Fibroblast of mammary gland (primary cell): ENCODE results near the gene STXBP5.

Source experiments
- DNase-seq: peaks from one replicate; pipeline ENCODE4 v3.0.0-alpha.2; 2010; ENCODE audit warnings: low read depth
- H3K4me3 ChIP-seq: 2 replicates; pipeline ENCODE4 v1.5.1; 2011; ENCODE audit warnings: low read depth, mild to moderate bottlenecking, low read length, moderate library complexity; ENCODE audit not compliant: control insufficient read depth
- TF ChIP-seq, protein P1 (sequence below): conservative IDR thresholded peaks from 2 replicates; pipeline ENCODE4 v1.5.1; 2011; ENCODE audit warnings: low read depth, low read length, inconsistent platforms; ENCODE audit not compliant: control insufficient read depth, insufficient read depth

Gene STXBP5

DNA sequence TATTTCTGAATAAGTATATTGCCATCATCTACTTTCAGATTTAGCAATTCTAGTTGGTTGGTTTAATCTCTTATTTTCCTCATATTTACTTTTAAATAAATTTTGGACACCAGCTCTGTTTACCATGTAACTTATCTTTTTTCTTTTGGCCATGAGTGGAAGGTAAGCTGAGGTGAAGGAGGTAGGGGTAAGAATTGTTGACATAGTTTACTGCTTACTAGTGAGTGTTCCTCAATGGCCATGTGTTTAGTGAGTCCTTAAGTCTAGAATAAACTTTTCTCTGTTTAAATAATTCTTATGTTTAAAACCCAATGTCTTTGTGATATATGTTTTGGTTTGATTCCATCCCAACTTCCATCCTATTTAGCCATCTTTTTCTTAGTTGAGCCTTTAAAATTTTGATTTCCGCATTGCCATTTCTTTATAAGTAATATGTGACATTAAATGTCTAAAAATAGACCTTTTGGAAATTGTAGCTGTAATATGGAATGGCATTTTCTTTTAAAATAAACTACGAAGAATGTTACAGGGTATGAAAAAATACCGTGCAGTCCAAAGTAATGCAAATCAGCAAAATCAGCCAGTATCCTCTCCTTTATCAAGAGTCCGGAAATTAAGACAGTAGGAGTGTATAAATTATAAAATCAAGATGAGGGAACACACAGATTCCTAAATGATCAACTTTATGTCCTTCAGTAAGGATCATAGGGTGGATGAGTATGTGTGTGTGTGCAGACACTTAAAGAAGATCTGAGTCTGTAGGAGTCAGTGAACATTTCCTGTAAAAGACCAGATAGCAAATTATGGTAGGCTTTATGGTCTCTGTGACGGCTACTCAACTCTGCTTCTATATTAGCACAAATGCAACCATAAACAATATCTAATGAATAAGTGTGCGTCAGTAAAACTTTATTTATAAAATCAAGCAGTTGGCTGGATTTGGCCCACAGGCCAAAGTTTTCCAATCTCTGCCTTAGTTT is 10.3 kb downstream of the STXBP5 start:
- no peak overlapping the region for H3K4me3 ChIP-seq
- TF ChIP-seq, protein P1, sequence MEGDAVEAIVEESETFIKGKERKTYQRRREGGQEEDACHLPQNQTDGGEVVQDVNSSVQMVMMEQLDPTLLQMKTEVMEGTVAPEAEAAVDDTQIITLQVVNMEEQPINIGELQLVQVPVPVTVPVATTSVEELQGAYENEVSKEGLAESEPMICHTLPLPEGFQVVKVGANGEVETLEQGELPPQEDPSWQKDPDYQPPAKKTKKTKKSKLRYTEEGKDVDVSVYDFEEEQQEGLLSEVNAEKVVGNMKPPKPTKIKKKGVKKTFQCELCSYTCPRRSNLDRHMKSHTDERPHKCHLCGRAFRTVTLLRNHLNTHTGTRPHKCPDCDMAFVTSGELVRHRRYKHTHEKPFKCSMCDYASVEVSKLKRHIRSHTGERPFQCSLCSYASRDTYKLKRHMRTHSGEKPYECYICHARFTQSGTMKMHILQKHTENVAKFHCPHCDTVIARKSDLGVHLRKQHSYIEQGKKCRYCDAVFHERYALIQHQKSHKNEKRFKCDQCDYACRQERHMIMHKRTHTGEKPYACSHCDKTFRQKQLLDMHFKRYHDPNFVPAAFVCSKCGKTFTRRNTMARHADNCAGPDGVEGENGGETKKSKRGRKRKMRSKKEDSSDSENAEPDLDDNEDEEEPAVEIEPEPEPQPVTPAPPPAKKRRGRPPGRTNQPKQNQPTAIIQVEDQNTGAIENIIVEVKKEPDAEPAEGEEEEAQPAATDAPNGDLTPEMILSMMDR = no peak
- DNase-seq = no peak

DNA sequence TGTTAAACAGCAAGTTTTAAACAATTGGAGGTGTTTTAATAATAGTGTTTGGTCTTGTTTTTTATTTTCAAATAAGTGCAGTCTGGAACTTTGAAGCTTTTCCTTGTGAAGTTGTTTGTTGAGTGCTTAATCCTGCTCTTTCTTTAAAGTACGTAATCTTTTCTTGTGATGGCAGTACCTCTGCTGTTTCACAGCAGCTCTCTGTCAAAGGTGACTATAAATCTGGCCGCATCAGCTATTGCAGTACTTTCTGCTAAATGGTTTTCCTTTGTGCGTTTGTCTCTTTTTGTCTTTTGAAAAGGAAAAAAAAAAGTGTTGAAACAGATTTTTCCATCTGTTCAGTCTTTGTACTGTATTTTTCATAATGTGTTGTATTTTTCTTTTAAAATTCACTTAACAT is 12.7 kb downstream of the STXBP5 start:
- no peak overlapping the region for H3K4me3 ChIP-seq
- DNase-seq = no peak
- TF ChIP-seq, protein P1 = no peak

DNA sequence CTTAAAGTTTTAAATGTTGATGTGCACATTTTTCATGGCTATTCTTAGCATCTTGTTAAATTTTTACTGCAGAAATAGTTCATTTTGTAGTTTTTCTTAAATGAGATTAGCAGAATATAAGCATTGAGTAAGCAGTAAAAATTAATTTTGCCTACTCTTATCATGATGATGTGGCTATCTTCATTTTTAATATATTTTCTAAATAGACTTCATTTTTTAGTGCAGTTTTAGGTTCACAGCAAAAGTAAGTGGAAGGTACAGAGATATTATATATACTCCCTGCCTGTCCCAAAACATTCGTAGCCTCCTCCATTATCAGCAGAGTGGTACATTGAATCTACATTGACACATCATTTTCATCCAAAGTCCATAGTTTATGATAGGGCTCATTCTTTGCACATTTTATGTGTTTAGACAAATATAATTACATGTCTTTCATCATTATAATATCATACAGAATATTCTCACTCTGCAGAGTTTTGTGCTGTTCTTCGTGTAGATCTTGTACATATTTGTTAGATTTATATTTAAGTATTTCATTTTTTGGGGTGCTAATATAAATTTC is 13.7 kb downstream of the STXBP5 start:
- TF ChIP-seq, protein P1 = no peak
- H3K4me3 ChIP-seq = no peak overlapping the region
- no peak for DNase-seq

DNA sequence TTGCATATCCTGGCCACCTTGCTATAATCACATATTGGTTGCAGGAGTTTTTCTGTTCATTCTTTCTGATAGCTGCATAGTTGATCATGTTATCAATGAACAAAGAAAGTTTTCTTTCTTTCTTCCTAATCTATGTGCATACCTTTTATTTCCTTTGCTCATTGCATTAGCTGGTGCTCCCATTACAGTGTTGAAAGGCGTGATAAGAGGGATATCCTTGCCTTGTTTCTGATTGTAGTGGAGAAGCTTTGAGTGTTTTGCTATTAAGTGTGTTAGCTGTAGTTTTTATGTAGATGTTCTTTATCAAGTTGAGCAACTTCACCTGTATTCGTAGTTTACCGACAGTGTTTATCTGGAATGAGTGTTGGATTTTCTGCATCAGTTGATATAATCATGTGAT is 14.6 kb downstream of the STXBP5 start:
- TF ChIP-seq, protein P1 = no peak
- H3K4me3 ChIP-seq = no peak overlapping the region
- no peak for DNase-seq

DNA sequence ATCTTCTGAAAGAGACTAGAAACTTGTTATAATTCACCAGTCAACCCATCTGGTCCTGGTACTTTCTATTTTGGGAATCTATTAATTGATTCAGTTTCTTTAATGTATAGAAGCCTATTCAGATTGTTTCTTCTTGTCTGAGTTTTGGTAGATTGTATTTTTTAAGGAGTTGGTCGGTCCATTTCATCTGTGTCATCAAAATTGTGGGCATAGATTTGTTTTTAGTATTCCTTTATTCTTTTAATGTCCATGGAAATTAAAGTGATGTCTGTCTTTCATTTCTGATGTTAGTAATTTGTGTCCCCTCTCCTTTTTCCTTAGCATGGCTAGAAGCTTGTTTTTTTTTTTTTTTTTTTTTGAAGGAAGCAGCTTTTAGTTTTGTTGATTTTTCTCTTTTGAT is 15.2 kb downstream of the STXBP5 start:
- H3K4me3 ChIP-seq = no peak overlapping the region
- DNase-seq = no peak
- TF ChIP-seq, protein P1 = no peak

DNA sequence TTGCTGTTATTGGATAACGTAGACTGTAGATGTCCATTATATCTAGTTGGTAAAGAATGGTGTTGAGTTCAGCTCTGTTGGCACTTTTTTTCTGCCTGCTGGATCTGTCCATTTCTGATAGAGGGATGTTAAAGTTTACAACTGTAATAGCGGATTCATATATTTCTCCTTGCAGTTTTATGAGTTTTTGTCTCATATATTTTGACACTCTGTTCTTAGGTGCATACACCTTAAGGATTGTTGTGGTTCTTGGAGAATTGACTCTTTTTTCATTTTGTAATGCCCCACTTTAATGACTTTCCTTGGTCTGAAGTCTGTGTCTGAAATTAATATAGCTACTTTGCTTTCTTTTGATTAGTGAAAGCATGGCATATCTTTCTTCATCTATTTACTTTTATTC is 16.1 kb downstream of the STXBP5 start:
- no peak overlapping the region for H3K4me3 ChIP-seq
- TF ChIP-seq, protein P1 = no peak
- no peak for DNase-seq

DNA sequence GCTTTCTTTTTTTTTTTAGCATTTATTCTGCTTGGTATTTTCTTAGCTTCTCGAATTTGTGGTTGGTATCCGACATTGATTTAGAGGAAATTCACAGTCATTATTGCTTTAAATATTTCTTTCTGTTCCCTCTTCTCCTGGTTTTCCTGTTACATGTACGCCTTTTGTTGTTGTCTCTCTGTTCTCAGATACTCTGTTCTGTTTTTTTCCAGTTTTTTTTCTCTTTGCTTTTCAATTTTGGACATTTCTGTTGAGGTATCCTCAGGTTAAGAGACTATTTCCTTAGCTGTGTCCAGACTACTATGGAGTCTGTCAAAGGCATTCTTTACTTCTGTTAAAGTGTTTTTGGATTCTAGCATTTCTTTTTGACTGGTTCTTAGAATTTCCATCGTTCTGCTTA is 17.5 kb downstream of the STXBP5 start:
- H3K4me3 ChIP-seq = no peak overlapping the region
- TF ChIP-seq, protein P1 = no peak
- no peak for DNase-seq
